BJ (cell line): ENCODE data around the gene DNAJA3. TPM values are rescaled to one million over a fixed set of nuclear protein-coding genes. Genes with fewer than 3 reads are reported as not detected.

Experiments used
- CTCF ChIA-PET: fragments of 350-600 bp; formaldehyde crosslinking; extraction: SDS; loops from one replicate; lab custom pipeline; 2021; ENCODE audit warnings: antibody characterized with exemption, inconsistent platforms; lab: Yijun Ruan, JAX
- POLR2A ChIA-PET: fragments of 300-600 bp; sonication (Branson Sonifier 250); formaldehyde crosslinking; extraction: SDS; loops from one replicate; lab custom pipeline; 2021; ENCODE audit warnings: antibody characterized with exemption; lab: Charles Lee
- DNase-seq: peaks from one replicate; pipeline ENCODE4 v3.0.0-alpha.2; 2011; ENCODE audit warnings: low read depth
- H3K27me3 ChIP-seq: 2 replicates; pipeline ENCODE4 v1.6.0; 2011; ENCODE audit warnings: low read length; ENCODE audit not compliant: control insufficient read depth, insufficient read depth
- H3K36me3 ChIP-seq: 2 replicates; pipeline ENCODE4 v1.5.1; 2011; ENCODE audit warnings: low read length; ENCODE audit not compliant: control insufficient read depth, insufficient read depth
- H3K4me3 ChIP-seq: 2 replicates; pipeline ENCODE4 v1.5.1; 2011; ENCODE audit warnings: low read depth, mild to moderate bottlenecking, control low read depth, low read length
- CTCF ChIP-seq: IDR thresholded peaks from 2 replicates; pipeline ENCODE4 v1.5.1; 2011; ENCODE audit warnings: low read depth, mild to moderate bottlenecking, control low read depth, inconsistent platforms, low read length, moderate library complexity; ENCODE audit not compliant: insufficient read depth
- polyA plus RNA-seq: library from polyadenylated mRNA; depleted of rRNA; stranded (reverse); fragments of >200 nt; gene quantifications from 2 replicates; pipeline ENCODE4 v1.2.3, GENCODE V29; 2011

The DNAJA3 gene
- polyA plus RNA-seq, 1 experiment: 48.8 TPM

GRCh38 chr16:4385066-4385788 is 40.4 kb upstream of the DNAJA3 start:
- Histone ChIP-seq H3K36me3 (peaks cover 36% of the 10 kb centered on the region), H3K27me3 (no peaks in the 10 kb centered on the region), H3K4me3 (no peak overlapping the region)
- ChIA-PET CTCF (interaction anchor here (0.6 to 8.1 kb wide), 3 partner anchors 17 to 247 kb away, joined by 3 to 48 read pairs (median 3); no protein-coding TSS in a partner anchor), POLR2A (no interaction called here)
- TF ChIP-seq CTCF: no peak
- no peak for DNase-seq

GRCh38 chr16:4385789-4386450 is 39.7 kb upstream of the DNAJA3 start:
- ChIA-PET POLR2A (interaction anchor here (1.3 kb wide), 1 partner anchor 9 kb away, joined by 3 read pairs; no protein-coding TSS in a partner anchor), CTCF (interaction anchor here (0.6 to 10.3 kb wide), 5 partner anchors 11 to 248 kb away, joined by 3 to 120 read pairs (median 3); no protein-coding TSS in a partner anchor)
- Histone ChIP-seq H3K36me3 (peaks cover 30% of the 10 kb centered on the region), H3K4me3 (no peak overlapping the region), H3K27me3 (no peaks in the 10 kb centered on the region)
- DNase-seq: no peak
- TF ChIP-seq CTCF: no peak

- no peak for TF ChIP-seq CTCF
- H3K4me3 ChIP-seq: no peak overlapping the region
- DNase-seq: no peak
- POLR2A ChIA-PET: interaction anchor here (1.3 kb wide), 1 partner anchor 9 kb away, joined by 3 read pairs; no protein-coding TSS in a partner anchor
- H3K27me3 ChIP-seq: no peaks in the 10 kb centered on the region
- CTCF ChIA-PET: interaction anchor here (0.9 to 10.3 kb wide), 3 partner anchors 11 to 22 kb away, joined by 3 to 120 read pairs (median 3); no protein-coding TSS in a partner anchor
- peaks cover 25% of the 10 kb centered on the region for H3K36me3 ChIP-seq
Measured at GRCh38 chr16:4386451-4386805, 39.2 kb upstream of the DNAJA3 start.

GRCh38 chr16:4386951-4387565 is 38.6 kb upstream of the DNAJA3 start:
- H3K4me3 ChIP-seq: no peak overlapping the region
- ChIA-PET POLR2A (interaction anchor here (0.5 to 1.3 kb wide), 2 partner anchors 10 to 199 kb away, joined by 3 read pairs; no protein-coding TSS in a partner anchor), CTCF (interaction anchor here (0.9 to 10.3 kb wide), 4 partner anchors 12 to 28 kb away, joined by 3 to 120 read pairs (median 8); no protein-coding TSS in a partner anchor)
- H3K36me3 ChIP-seq: peaks cover 19% of the 10 kb centered on the region
- no peak for TF ChIP-seq CTCF
- no peaks in the 10 kb centered on the region for H3K27me3 ChIP-seq
- no peak for DNase-seq

GRCh38 chr16:4387781-4388180 is 37.9 kb upstream of the DNAJA3 start:
- Histone ChIP-seq H3K27me3 (no peaks in the 10 kb centered on the region), H3K4me3 (no peak overlapping the region), H3K36me3 (peaks cover 12% of the 10 kb centered on the region)
- CTCF ChIA-PET: interaction anchor here (1.0 to 10.3 kb wide), 4 partner anchors 8 to 28 kb away, joined by 3 to 120 read pairs (median 8); no protein-coding TSS in a partner anchor
- TF ChIP-seq CTCF: no peak
- DNase-seq: no peak
- POLR2A ChIA-PET: no interaction called here
